Measurements from ENCODE around the gene NEK5.

DNA sequence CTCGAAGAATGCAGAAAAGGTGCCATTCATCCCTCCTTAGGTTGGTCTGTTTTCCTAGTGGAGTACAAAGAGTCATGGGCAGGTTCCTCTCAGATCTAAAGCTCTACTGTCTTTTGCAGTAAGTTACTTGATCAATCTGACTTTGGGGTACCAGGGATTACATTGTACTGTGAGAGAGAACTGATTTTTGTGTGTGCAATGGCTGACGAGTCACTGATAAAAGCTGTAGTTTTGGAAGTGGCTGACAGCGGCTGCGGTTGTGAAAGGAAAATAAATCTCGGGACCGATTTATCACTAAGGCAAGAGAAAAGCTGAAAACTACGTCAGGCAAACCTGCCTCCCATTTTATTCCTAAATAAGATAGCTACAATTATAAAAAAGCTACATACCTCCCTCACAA lies 77.5 kb downstream of the NEK5 start:
- TF ChIP-seq, protein P1, sequence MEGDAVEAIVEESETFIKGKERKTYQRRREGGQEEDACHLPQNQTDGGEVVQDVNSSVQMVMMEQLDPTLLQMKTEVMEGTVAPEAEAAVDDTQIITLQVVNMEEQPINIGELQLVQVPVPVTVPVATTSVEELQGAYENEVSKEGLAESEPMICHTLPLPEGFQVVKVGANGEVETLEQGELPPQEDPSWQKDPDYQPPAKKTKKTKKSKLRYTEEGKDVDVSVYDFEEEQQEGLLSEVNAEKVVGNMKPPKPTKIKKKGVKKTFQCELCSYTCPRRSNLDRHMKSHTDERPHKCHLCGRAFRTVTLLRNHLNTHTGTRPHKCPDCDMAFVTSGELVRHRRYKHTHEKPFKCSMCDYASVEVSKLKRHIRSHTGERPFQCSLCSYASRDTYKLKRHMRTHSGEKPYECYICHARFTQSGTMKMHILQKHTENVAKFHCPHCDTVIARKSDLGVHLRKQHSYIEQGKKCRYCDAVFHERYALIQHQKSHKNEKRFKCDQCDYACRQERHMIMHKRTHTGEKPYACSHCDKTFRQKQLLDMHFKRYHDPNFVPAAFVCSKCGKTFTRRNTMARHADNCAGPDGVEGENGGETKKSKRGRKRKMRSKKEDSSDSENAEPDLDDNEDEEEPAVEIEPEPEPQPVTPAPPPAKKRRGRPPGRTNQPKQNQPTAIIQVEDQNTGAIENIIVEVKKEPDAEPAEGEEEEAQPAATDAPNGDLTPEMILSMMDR (IDR thresholded peaks at IDR 0.05) = no peak
- TF ChIP-seq POLR2A (IDR thresholded peaks at IDR 0.05) = no peak
